HG03565 (cell line): ENCODE measurements around the gene SPACA4.
A peak's percentile ranks its signal among the peaks of the same experiment; 100 is the strongest.
"Not testable (repeated sequence)": the region's sequence is repeated elsewhere in the genome, so short reads cannot be mapped to it uniquely, and the experiment has no call there.

ENCODE experiments used
- ATAC-seq: cut with Tn5 transposase; IDR thresholded peaks from one replicate; pipeline ENCODE4 v1.9.1; 2021; ENCODE audit warnings: mild to moderate bottlenecking, moderate library complexity; ENCODE audit not compliant: unreplicated experiment

SPACA4 gene

GRCh38 chr19:48618278-48618915, 11.9 kb downstream of the SPACA4 start:
- ATAC-seq, result no peak

- peak; percentile 73 for ATAC-seq
Measured at GRCh38 chr19:48618916-48619691, 12.6 kb downstream of the SPACA4 start, which contains the start of the genes RPL18 and SPHK2. RPL18 (minus strand) TSS chr19:48619178; CDS start chr19:48619143, 35 bp downstream. SPHK2 (plus strand) TSS chr19:48619506; CDS start chr19:48620515, 1,009 bp downstream.

GRCh38 chr19:48619692-48620585, 13.4 kb downstream of the SPACA4 start:
- no peak for ATAC-seq

- ATAC-seq, result no peak
Measured at GRCh38 chr19:48623556-48624066, 17.1 kb downstream of the SPACA4 start.

GRCh38 chr19:48624067-48624594, 17.6 kb downstream of the SPACA4 start:
- ATAC-seq, result peak; percentile 33

GRCh38 chr19:48624791-48625723, 18.5 kb downstream of the SPACA4 start:
- ATAC-seq, result no peak

GRCh38 chr19:48625891-48626327, 19.4 kb downstream of the SPACA4 start:
- ATAC-seq, result no peak

- ATAC-seq, result no peak
Measured at GRCh38 chr19:48627201-48627864, 20.8 kb downstream of the SPACA4 start.

- no peak for ATAC-seq
Measured at GRCh38 chr19:48627865-48628314, 21.3 kb downstream of the SPACA4 start.

- no peak for ATAC-seq
Measured at GRCh38 chr19:48628486-48629296, 22.1 kb downstream of the SPACA4 start.

- ATAC-seq, result no peak
Measured at GRCh38 chr19:48629297-48629598, 22.7 kb downstream of the SPACA4 start.

- ATAC-seq, result no peak
Measured at GRCh38 chr19:48629599-48630295, 23.2 kb downstream of the SPACA4 start.

- no peak for ATAC-seq
Measured at GRCh38 chr19:48630296-48631063, 23.9 kb downstream of the SPACA4 start.

- no peak for ATAC-seq
Measured at GRCh38 chr19:48631225-48631624, 24.7 kb downstream of the SPACA4 start.

- not testable (repeated sequence) for ATAC-seq
Measured at GRCh38 chr19:48632286-48632685, 25.7 kb downstream of the SPACA4 start.

GRCh38 chr19:48632692-48633147, 26.2 kb downstream of the SPACA4 start:
- no peak for ATAC-seq
